ENCODE measurements around the gene TTC16.
"Not testable (repeated sequence)": the region's sequence is repeated elsewhere in the genome, so short reads cannot be mapped to it uniquely, and the experiment has no call there.

TTC16 gene

GRCh38 chr9:127770905-127771569 lies 55.2 kb downstream of the TTC16 start:
- DNase-seq, result peak; percentile 78 to 91

- DNase-seq, result no peak
Observed at GRCh38 chr9:127771570-127772189, 55.8 kb downstream of the TTC16 start.

GRCh38 chr9:127772603-127773002 lies 56.7 kb downstream of the TTC16 start:
- DNase-seq, result no peak

- DNase-seq, result no peak
Observed at GRCh38 chr9:127773272-127773671, 57.4 kb downstream of the TTC16 start.

- DNase-seq, result no peak
Observed at GRCh38 chr9:127773981-127774380, 58.1 kb downstream of the TTC16 start.

- DNase-seq, result no peak
Observed at GRCh38 chr9:127776195-127776923, 60.5 kb downstream of the TTC16 start.

- DNase-seq, result no peak
Observed at GRCh38 chr9:127776924-127777289, 61.0 kb downstream of the TTC16 start.

GRCh38 chr9:127777368-127777980 lies 61.6 kb downstream of the TTC16 start:
- DNase-seq, result no peak

- no peak for DNase-seq
Observed at GRCh38 chr9:127778280-127779135, 62.6 kb downstream of the TTC16 start, which contains the start of gene SH2D3C. Gene SH2D3C (minus strand): TSS chr9:127778666. CDS start chr9:127778627, 39 bp downstream.

GRCh38 chr9:127779136-127779981 lies 63.5 kb downstream of the TTC16 start:
- no peak for DNase-seq

- DNase-seq, result no peak
Observed at GRCh38 chr9:127780126-127780885, 64.4 kb downstream of the TTC16 start.

GRCh38 chr9:127780909-127781308 lies 65.0 kb downstream of the TTC16 start:
- DNase-seq, result not testable (repeated sequence)

Data from NCI-H187 (cell line).